Vagina (tissue), 2 donors: Measurements from ENCODE around the gene PTP4A1. TPM values are rescaled to one million over a fixed set of nuclear protein-coding genes. Genes with fewer than 3 reads are reported as not detected.

Experiments
- DNase-seq, 2 donors: peaks; one replicate each; pipeline ENCODE4 v3.0.0-alpha.2; 2017; ENCODE audit errors: extremely low spot score in 2 of 2
- H3K27ac ChIP-seq: fragments of 200-600 bp; sonication (generic); one replicate; pipeline ENCODE4 v1.5.1; 2019
- H3K27me3 ChIP-seq: fragments of 200-600 bp; sonication (generic); one replicate; pipeline ENCODE4 v1.5.1; 2019
- H3K36me3 ChIP-seq, 2 donors: fragments of 200-600 bp; sonication (generic); one replicate each; pipeline ENCODE4 v1.5.1; 2017 to 2019
- H3K4me1 ChIP-seq: fragments of 200-600 bp; sonication (generic); one replicate; pipeline ENCODE4 v1.5.1; 2019
- H3K4me3 ChIP-seq, 2 donors: fragments of 200-600 bp; sonication (generic); 1 replicate in 1 of 2; 2 replicates in 1 of 2; pipeline ENCODE4 v1.5.1; 2016 to 2019
- H3K9me3 ChIP-seq: fragments of 200-600 bp; sonication (generic); one replicate; pipeline ENCODE4 v1.5.1; 2019
- POLR2A ChIP-seq, 2 donors: fragments of 450-650 bp; IDR thresholded peaks; one replicate each; pipeline ENCODE4 v1.6.1; 2017; ENCODE audit warnings: antibody characterized with exemption in 2 of 2, mild to moderate bottlenecking in 2 of 2, moderate library complexity in 2 of 2
- POLR2AphosphoS5 ChIP-seq, 2 donors: sonication (generic); formaldehyde crosslinking; IDR thresholded peaks; one replicate each; pipeline ENCODE4 v1.9.0; 2017; ENCODE audit warnings: antibody characterized with exemption in 2 of 2, mild to moderate bottlenecking in 2 of 2, low read depth in 1 of 2; ENCODE audit not compliant: insufficient read depth in 1 of 2
- intact Hi-C: fragments of 100-400 bp; cut with DNase I; formaldehyde crosslinking; loops from one replicate; pipeline ENCODE4 v1.15.1; 2023
- total RNA-seq: library from RNA; depleted of rRNA; stranded (reverse); fragments of >200 nt; gene quantifications from one replicate; pipeline ENCODE4 v1.2.3, GENCODE V29; 2016
- TF ChIP-seq, protein P1 (sequence below), 3 experiments: fragments of 450-650 bp in 2 of 3; fragments of 200-600 bp in 1 of 3; sonication (generic) in 1 of 3; IDR thresholded peaks; one replicate each; pipeline ENCODE4 v1.5.1; 2017 to 2019; ENCODE audit warnings: antibody characterized with exemption in 3 of 3, mild to moderate bottlenecking in 2 of 3, moderate library complexity in 2 of 3

The PTP4A1 gene
- total RNA-seq, 1 donor from 2014 or later, result 29.5 TPM

DNA sequence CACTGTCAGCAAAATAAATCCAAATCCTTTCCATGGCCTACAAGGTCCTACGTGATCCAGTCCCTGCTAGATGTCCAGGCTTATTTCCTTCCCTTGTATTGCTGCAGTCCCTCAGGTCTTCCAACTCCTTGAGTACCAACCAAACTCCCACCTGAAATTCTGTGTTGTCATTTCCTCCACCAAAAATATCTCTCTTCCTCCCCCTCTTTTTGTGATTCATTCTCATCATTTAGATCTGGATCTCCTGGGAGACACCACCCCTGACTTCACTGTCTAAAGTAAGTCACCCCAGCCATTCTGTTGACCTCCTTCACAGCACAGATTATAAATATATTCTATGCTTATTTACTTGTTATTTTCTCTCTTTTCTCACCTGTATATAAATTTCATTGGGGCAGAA, 9.0 kb upstream of the PTP4A1 start:
- no peaks in the 10 kb centered on the region for H3K4me1 ChIP-seq
- TF ChIP-seq, protein P1, sequence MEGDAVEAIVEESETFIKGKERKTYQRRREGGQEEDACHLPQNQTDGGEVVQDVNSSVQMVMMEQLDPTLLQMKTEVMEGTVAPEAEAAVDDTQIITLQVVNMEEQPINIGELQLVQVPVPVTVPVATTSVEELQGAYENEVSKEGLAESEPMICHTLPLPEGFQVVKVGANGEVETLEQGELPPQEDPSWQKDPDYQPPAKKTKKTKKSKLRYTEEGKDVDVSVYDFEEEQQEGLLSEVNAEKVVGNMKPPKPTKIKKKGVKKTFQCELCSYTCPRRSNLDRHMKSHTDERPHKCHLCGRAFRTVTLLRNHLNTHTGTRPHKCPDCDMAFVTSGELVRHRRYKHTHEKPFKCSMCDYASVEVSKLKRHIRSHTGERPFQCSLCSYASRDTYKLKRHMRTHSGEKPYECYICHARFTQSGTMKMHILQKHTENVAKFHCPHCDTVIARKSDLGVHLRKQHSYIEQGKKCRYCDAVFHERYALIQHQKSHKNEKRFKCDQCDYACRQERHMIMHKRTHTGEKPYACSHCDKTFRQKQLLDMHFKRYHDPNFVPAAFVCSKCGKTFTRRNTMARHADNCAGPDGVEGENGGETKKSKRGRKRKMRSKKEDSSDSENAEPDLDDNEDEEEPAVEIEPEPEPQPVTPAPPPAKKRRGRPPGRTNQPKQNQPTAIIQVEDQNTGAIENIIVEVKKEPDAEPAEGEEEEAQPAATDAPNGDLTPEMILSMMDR (IDR thresholded peaks at IDR 0.05), result no peak
- TF ChIP-seq POLR2AphosphoS5 (IDR thresholded peaks at IDR 0.05; ENCODE audit: insufficient read depth in 1 of 2, low read depth in 1 of 2), result no peak
- no peak for TF ChIP-seq POLR2A (IDR thresholded peaks at IDR 0.05)
- no peak for DNase-seq
- H3K27me3 ChIP-seq, result no peaks in the 10 kb centered on the region
- no peaks in the 10 kb centered on the region for H3K9me3 ChIP-seq
- H3K27ac ChIP-seq, result no peak overlapping the region
- intact Hi-C loops, result no loop called here
- H3K4me3 ChIP-seq, result no peak overlapping the region
- no peaks in the 10 kb centered on the region for H3K36me3 ChIP-seq

DNA sequence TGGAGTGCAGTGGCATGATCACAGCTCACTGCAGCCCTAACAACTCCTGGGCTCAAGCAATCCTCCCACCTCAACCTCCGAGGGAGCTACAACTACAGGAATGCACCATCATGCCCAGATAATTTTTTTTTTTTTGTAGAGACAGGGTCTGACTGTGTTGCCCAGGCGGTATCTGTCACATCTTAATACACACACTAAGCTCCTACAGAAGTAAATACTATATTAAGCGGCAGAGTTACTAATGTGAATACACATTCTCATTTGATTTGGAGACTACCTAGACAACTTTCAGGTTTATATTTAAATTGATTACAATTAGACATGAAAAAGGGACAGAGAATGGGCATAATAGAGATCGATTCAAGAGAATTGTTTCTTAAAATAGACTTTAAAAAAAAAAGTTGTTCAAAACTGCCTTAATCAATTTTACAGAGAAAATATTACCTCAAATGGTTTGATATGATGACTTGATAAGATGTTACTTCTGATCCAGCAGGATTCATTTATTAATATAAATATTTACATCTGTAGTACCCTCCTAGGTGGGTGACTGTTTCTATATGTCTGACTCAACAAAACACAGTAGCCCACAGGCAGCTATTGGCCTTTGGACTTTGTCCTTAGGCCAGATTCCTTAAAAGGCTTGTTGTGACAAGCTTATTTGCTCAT, 7.1 kb upstream of the PTP4A1 start:
- H3K4me1 ChIP-seq, result no peaks in the 10 kb centered on the region
- DNase-seq, result no peak
- H3K9me3 ChIP-seq, result no peaks in the 10 kb centered on the region
- no peak for TF ChIP-seq POLR2AphosphoS5 (IDR thresholded peaks at IDR 0.05; ENCODE audit: insufficient read depth in 1 of 2, low read depth in 1 of 2)
- no peak for TF ChIP-seq POLR2A (IDR thresholded peaks at IDR 0.05)
- TF ChIP-seq, protein P1 (IDR thresholded peaks at IDR 0.05), result no peak
- no peak overlapping the region for H3K27ac ChIP-seq
- no peak overlapping the region for H3K4me3 ChIP-seq
- no peaks in the 10 kb centered on the region for H3K36me3 ChIP-seq
- intact Hi-C loops, result no loop called here
- no peaks in the 10 kb centered on the region for H3K27me3 ChIP-seq

- intact Hi-C loops, result no loop called here
- no peak for DNase-seq
- Histone ChIP-seq H3K36me3 (no peaks in the 10 kb centered on the region), H3K9me3 (no peaks in the 10 kb centered on the region), H3K27ac (no peak overlapping the region), H3K4me1 (no peaks in the 10 kb centered on the region), H3K27me3 (no peaks in the 10 kb centered on the region), H3K4me3 (no peak overlapping the region)
- TF ChIP-seq POLR2AphosphoS5 (IDR thresholded peaks at IDR 0.05; ENCODE audit: insufficient read depth in 1 of 2, low read depth in 1 of 2) (no peak), POLR2A (IDR thresholded peaks at IDR 0.05) (no peak)
- TF ChIP-seq, protein P1 (IDR thresholded peaks at IDR 0.05), result no peak
Measured at GRCh38 chr6:63565727-63566596, 6.3 kb upstream of the PTP4A1 start.

- intact Hi-C loops, result no loop called here
- H3K9me3 ChIP-seq, result no peaks in the 10 kb centered on the region
- DNase-seq, result no peak
- no peaks in the 10 kb centered on the region for H3K27me3 ChIP-seq
- no peak overlapping the region for H3K4me3 ChIP-seq
- H3K4me1 ChIP-seq, result no peaks in the 10 kb centered on the region
- TF ChIP-seq POLR2A (IDR thresholded peaks at IDR 0.05) (no peak), POLR2AphosphoS5 (IDR thresholded peaks at IDR 0.05; ENCODE audit: insufficient read depth in 1 of 2, low read depth in 1 of 2) (no peak)
- TF ChIP-seq, protein P1 (IDR thresholded peaks at IDR 0.05), result no peak
- H3K27ac ChIP-seq, result no peak overlapping the region
- no peaks in the 10 kb centered on the region for H3K36me3 ChIP-seq
Measured at GRCh38 chr6:63567966-63568365, 4.3 kb upstream of the PTP4A1 start.
